HCT116 (cell line): ENCODE results near the gene LIN54. TPM values are rescaled to one million over a fixed set of nuclear protein-coding genes. Genes with fewer than 3 reads are reported as not detected.

ENCODE experiments used
- ATAC-seq: fragments of 200-7000 bp; cut with Tn5 transposase; 2 replicates; pipeline ENCODE4 v1.9.1; 2020; ENCODE audit warnings: mild to moderate bottlenecking, moderate library complexity
- BruUV-seq: library from RNA; stranded (reverse); fragments of 400-500 nt; replicated peaks from 2 replicates; lab custom pipeline; 2021; lab: Mats Ljungman, UMichigan
- CTCF ChIA-PET: fragments of 300-600 bp; sonication (Branson Sonifier 250); formaldehyde crosslinking; loops from one replicate; lab custom pipeline; 2021; ENCODE audit warnings: antibody characterized with exemption; lab: Charles Lee
- POLR2A ChIA-PET: fragments of 300-600, 350-600 bp; sonication (Branson Sonifier 250); formaldehyde crosslinking; loops from one replicate; lab custom pipeline; 2021; ENCODE audit warnings: antibody characterized with exemption; lab: Charles Lee
- RAD21 ChIA-PET, 2 experiments: fragments of 300-600 bp; sonication (Branson Sonifier 250); formaldehyde crosslinking; loops; one replicate each; lab custom pipeline; 2023; ENCODE audit warnings: low total read pairs in 2 of 2; ENCODE audit not compliant: uncharacterized antibody in 2 of 2, unreplicated experiment in 2 of 2, low non-redundant PET in 1 of 2; lab: Charles Lee
- DNase-seq: peaks from one replicate; pipeline ENCODE4 v3.0.0-alpha.2; 2010; ENCODE audit warnings: low read depth, low spot score
- H2AFZ ChIP-seq: fragments of 200-600 bp; shearing (Covaris generic), sonication (generic); 2 replicates; pipeline ENCODE4 v1.6.1; 2017; ENCODE audit warnings: low read depth, mixed run types, mixed read lengths, antibody characterized with exemption, low read length; ENCODE audit not compliant: poor library complexity, severe bottlenecking
- H3K27ac ChIP-seq: 2 replicates; pipeline ENCODE4 v1.5.1; 2012; ENCODE audit warnings: low read depth, low read length
- H3K27me3 ChIP-seq: fragments of 200-600 bp; sonication (generic); 2 replicates; pipeline ENCODE4 v1.6.1; 2016; ENCODE audit warnings: mixed run types, low read length, mixed read lengths; ENCODE audit not compliant: insufficient read depth
- H3K36me3 ChIP-seq, 2 experiments: fragments of 200-500 bp in 1 of 2; fragments of 200-600 bp in 1 of 2; sonication (Bioruptor generic) in 1 of 2; sonication (generic) in 1 of 2; 2 replicates each; pipeline versions ENCODE4 v1.5.1 to v1.6.1; 2014 to 2016; ENCODE audit warnings: low read length in 2 of 2, inconsistent platforms in 1 of 2, mixed read lengths in 1 of 2, mixed run types in 1 of 2; ENCODE audit not compliant: insufficient read depth in 2 of 2, control insufficient read depth in 1 of 2
- H3K4me1 ChIP-seq, 2 experiments: fragments of 200-600 bp in 1 of 2; sonication (generic) in 1 of 2; 2 replicates each; pipeline versions ENCODE4 v1.5.1 to v1.6.1; 2012 to 2017; ENCODE audit warnings: low read length in 2 of 2, inconsistent platforms in 1 of 2, mild to moderate bottlenecking in 1 of 2, mixed read lengths in 1 of 2, mixed run types in 1 of 2, moderate library complexity in 1 of 2; ENCODE audit not compliant: insufficient read depth in 2 of 2, control insufficient read depth in 1 of 2
- H3K4me2 ChIP-seq: fragments of 200-600 bp; sonication (generic); 2 replicates; pipeline ENCODE4 v1.6.1; 2017; ENCODE audit warnings: mixed run types, low read length, mixed read lengths
- H3K4me3 ChIP-seq, 2 experiments: fragments of 200-600 bp in 1 of 2; sonication (generic) in 1 of 2; replicated peaks in 1 of 2; 2 replicates each; pipeline ENCODE4 v1.5.1; 2011 to 2016; ENCODE audit warnings: low read length in 2 of 2, control low read depth in 1 of 2, low read depth in 1 of 2, mild to moderate bottlenecking in 1 of 2, mixed read lengths in 1 of 2, mixed run types in 1 of 2
- H3K79me2 ChIP-seq: fragments of 200-600 bp; sonication (generic); 2 replicates; pipeline ENCODE4 v1.6.1; 2017; ENCODE audit warnings: mild to moderate bottlenecking, mixed run types, low read length, moderate library complexity, mixed read lengths; ENCODE audit not compliant: insufficient read depth
- H3K9ac ChIP-seq: fragments of 200-600 bp; sonication (generic); 2 replicates; pipeline ENCODE4 v1.6.1; 2016; ENCODE audit warnings: low read length, mixed read lengths
- H3K9me2 ChIP-seq: fragments of 200-600 bp; sonication (generic), shearing (Covaris generic); 2 replicates; pipeline ENCODE4 v1.6.1; 2017; ENCODE audit warnings: mixed run types, mild to moderate bottlenecking, moderate library complexity; ENCODE audit not compliant: insufficient read depth
- H3K9me3 ChIP-seq, 2 experiments: fragments of 200-500 bp in 1 of 2; fragments of 200-600 bp in 1 of 2; sonication (Bioruptor generic) in 1 of 2; sonication (generic) in 1 of 2; 2 replicates each; pipeline ENCODE4 v1.6.1; 2014 to 2017; ENCODE audit warnings: low read length in 2 of 2, mixed read lengths in 2 of 2, inconsistent platforms in 1 of 2, low read depth in 1 of 2, mild to moderate bottlenecking in 1 of 2, mixed run types in 1 of 2, moderate library complexity in 1 of 2; ENCODE audit not compliant: control insufficient read depth in 1 of 2, insufficient read depth in 1 of 2
- H4K20me1 ChIP-seq: fragments of 200-600 bp; sonication (generic), shearing (Covaris generic); 2 replicates; pipeline ENCODE4 v1.6.1; 2017; ENCODE audit warnings: mixed run types, mild to moderate bottlenecking, moderate library complexity; ENCODE audit not compliant: insufficient read depth
- CEBPB ChIP-seq: IDR thresholded peaks from 2 replicates; pipeline ENCODE4 v1.6.1; 2012; ENCODE audit warnings: low read depth
- SRF ChIP-seq: IDR thresholded peaks from 2 replicates; pipeline ENCODE4 v1.6.1; 2012; ENCODE audit warnings: low read depth
- YY1 ChIP-seq: IDR thresholded peaks from 2 replicates; pipeline ENCODE4 v1.6.1; 2011; ENCODE audit warnings: low read length, low read depth, moderate library complexity, mild to moderate bottlenecking; ENCODE audit not compliant: insufficient replicate concordance; ENCODE audit errors: extremely low read depth
- intact Hi-C: fragments of 100-400 bp; cut with micrococcal nuclease; formaldehyde crosslinking; loops from 2 replicates; pipeline ENCODE4 v1.10.0; 2022
- total RNA-seq: library from RNA; stranded (reverse); gene quantifications from one replicate; pipeline ENCODE4 v1.2.1, GENCODE V29; 2021; ENCODE audit not compliant: unreplicated experiment
- TF ChIP-seq, protein P1 (sequence below): IDR thresholded peaks from 2 replicates; pipeline ENCODE4 v1.6.1; 2012
- TF ChIP-seq, protein P2 (sequence below): IDR thresholded peaks from 2 replicates; pipeline ENCODE4 v1.6.1; 2011; ENCODE audit warnings: mild to moderate bottlenecking, low read length, moderate library complexity; ENCODE audit not compliant: insufficient replicate concordance; ENCODE audit errors: extremely low read depth

Gene LIN54
- total RNA-seq, 1 experiment from 2014 or later, result 15.6 TPM

DNA sequence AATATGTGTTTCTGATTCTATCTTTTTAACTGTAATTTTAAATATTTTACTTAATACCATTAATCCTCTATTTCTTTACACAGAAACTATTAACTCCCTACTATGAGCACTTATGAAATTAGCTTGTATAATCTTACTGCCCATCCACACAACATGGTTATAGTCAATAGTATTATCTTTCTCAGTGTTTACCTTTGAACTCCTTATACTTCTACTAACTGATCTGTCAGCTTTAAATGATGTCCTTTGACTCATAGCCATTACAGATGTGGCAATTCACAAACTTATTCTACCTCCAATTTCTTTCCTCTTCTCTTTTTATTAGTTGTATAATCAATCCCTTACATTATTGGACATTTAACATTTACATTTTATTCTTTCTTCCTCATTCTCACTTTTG lies 125.2 kb downstream of the LIN54 start:
- intact Hi-C loops, result no loop called here
- Histone ChIP-seq H3K4me3 (no peak overlapping the region), H3K9me3 (no peaks in the 10 kb centered on the region), H2AFZ (no peak overlapping the region), H4K20me1 (0 out of 2 replicates have a peak, but pooled peaks cover 6% of the 10 kb centered on the region)
- ChIA-PET CTCF (no interaction called here), POLR2A (interaction anchor here (1.2 kb wide), 1 partner anchor 15 kb away, joined by 3 read pairs; the partner anchor contains the start of gene THAP9), RAD21 (no interaction called here)
- no peak for ATAC-seq
- TF ChIP-seq, protein P1, sequence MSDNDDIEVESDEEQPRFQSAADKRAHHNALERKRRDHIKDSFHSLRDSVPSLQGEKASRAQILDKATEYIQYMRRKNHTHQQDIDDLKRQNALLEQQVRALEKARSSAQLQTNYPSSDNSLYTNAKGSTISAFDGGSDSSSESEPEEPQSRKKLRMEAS, result no peak
- TF ChIP-seq YY1, result no peak
- TF ChIP-seq SRF, result no peak
- TF ChIP-seq, protein P2, sequence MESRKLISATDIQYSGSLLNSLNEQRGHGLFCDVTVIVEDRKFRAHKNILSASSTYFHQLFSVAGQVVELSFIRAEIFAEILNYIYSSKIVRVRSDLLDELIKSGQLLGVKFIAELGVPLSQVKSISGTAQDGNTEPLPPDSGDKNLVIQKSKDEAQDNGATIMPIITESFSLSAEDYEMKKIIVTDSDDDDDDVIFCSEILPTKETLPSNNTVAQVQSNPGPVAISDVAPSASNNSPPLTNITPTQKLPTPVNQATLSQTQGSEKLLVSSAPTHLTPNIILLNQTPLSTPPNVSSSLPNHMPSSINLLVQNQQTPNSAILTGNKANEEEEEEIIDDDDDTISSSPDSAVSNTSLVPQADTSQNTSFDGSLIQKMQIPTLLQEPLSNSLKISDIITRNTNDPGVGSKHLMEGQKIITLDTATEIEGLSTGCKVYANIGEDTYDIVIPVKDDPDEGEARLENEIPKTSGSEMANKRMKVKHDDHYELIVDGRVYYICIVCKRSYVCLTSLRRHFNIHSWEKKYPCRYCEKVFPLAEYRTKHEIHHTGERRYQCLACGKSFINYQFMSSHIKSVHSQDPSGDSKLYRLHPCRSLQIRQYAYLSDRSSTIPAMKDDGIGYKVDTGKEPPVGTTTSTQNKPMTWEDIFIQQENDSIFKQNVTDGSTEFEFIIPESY, result no peak
- no peak for TF ChIP-seq CEBPB
- TF ChIP-seq, all 23 proteins: peak for 0
- no peaks in the 10 kb centered on the region for H3K9me2 ChIP-seq
- no TSS peak for BruUV-seq
- H3K27ac ChIP-seq, result no peak overlapping the region
- H3K79me2 ChIP-seq, result peaks cover 98% of the 10 kb centered on the region
- peaks cover 3 to 12% of the 10 kb centered on the region in 2 experiments; a peak in 3 of 4 replicates for H3K4me1 ChIP-seq
- DNase-seq, result no peak
- no peaks in the 10 kb centered on the region for H3K27me3 ChIP-seq
- no peak overlapping the region for H3K4me2 ChIP-seq
- no peaks in the 10 kb centered on the region for H3K36me3 ChIP-seq
- H3K9ac ChIP-seq, result no peak overlapping the region

Other genes with a start within 250 kb of the LIN54 start
- 21.7 TPM for gene SCD5, start 212.0 kb downstream of the LIN54 start, total RNA-seq
- 78.5 TPM for gene SEC31A, start 119.7 kb downstream of the LIN54 start, total RNA-seq
- gene THAP9, start 110.1 kb downstream of the LIN54 start, total RNA-seq, result 6.4 TPM
- gene COPS4, start 24.4 kb upstream of the LIN54 start, total RNA-seq, result 28.6 TPM
- gene PLAC8, start 103.9 kb upstream of the LIN54 start, total RNA-seq, result 0.61 TPM